Ishikawa (cell line): ENCODE results near the gene TBC1D23.

Experiments used
- CEBPB ChIP-seq: IDR thresholded peaks from 2 replicates; pipeline ENCODE4 v1.6.1; 2012
- CREB1 ChIP-seq: IDR thresholded peaks from 2 replicates; pipeline ENCODE4 v1.6.1; 2012; ENCODE audit warnings: low read depth
- EGR1 ChIP-seq: IDR thresholded peaks from 2 replicates; pipeline ENCODE4 v1.6.1; 2012
- EP300 ChIP-seq: IDR thresholded peaks from 2 replicates; pipeline ENCODE4 v1.6.1; 2012; ENCODE audit warnings: borderline replicate concordance
- FOXM1 ChIP-seq: IDR thresholded peaks from 2 replicates; pipeline ENCODE4 v1.6.1; 2012; ENCODE audit warnings: low read depth, borderline replicate concordance
- NFIC ChIP-seq: IDR thresholded peaks from 2 replicates; pipeline ENCODE4 v1.6.1; 2012
- RAD21 ChIP-seq: IDR thresholded peaks from 2 replicates; pipeline ENCODE4 v1.6.1; 2012; ENCODE audit warnings: low read depth
- TAF1 ChIP-seq: IDR thresholded peaks from 2 replicates; pipeline ENCODE4 v1.6.1; 2012; ENCODE audit warnings: low read depth, mild to moderate bottlenecking
- TCF12 ChIP-seq: IDR thresholded peaks from 2 replicates; pipeline ENCODE4 v1.6.1; 2012; ENCODE audit warnings: low read depth
- TEAD4 ChIP-seq: IDR thresholded peaks from 2 replicates; pipeline ENCODE4 v1.6.1; 2012
- YY1 ChIP-seq: IDR thresholded peaks from 2 replicates; pipeline ENCODE4 v1.6.1; 2012; ENCODE audit warnings: low read depth
- ZBTB7A ChIP-seq: IDR thresholded peaks from 2 replicates; pipeline ENCODE4 v1.6.1; 2012; ENCODE audit warnings: low read depth
- TF ChIP-seq, protein P1 (sequence below): IDR thresholded peaks from 2 replicates; pipeline ENCODE4 v1.6.1; 2012; ENCODE audit warnings: low read depth, mild to moderate bottlenecking
- TF ChIP-seq, protein P2 (sequence below): IDR thresholded peaks from 2 replicates; pipeline ENCODE4 v1.6.1; 2012
- TF ChIP-seq, protein P3 (sequence below): IDR thresholded peaks from 2 replicates; pipeline ENCODE4 v1.6.1; 2012

TBC1D23 gene

DNA sequence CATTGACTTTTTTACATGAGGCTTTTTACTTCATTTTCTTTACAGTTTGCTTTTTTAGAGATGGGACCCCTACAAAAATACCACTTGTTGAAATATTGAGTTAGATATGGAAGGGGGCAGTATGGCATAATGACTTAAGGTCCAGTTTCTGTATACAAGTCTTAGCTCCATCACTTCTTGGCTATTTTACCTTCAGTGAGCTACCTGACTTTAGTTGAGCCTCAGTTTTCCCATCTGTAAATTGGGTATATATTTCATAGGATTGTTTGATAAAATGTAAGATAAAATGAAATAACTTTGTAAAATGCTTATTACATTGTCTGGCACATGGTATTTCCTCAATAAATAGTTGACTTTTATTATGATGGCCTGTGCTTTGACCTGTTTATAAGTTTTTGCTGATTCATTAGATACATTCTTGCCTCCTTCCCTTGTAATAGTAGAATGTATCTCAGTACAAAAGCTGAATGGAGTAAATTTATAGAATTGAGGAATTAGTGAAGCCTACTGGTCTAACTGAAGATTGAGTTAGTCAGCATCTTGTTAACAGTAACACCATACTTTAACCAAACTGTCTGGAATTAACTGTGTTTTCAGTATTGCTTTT, 27.6 kb downstream of the TBC1D23 start:
- TF ChIP-seq NFIC (no peak), ZBTB7A (no peak), CEBPB (no peak), EP300 (no peak), TEAD4 (no peak), TAF1 (no peak), CREB1 (no peak), RAD21 (no peak), YY1 (no peak), TCF12 (no peak), EGR1 (no peak), FOXM1 (no peak)
- TF ChIP-seq, protein P1, sequence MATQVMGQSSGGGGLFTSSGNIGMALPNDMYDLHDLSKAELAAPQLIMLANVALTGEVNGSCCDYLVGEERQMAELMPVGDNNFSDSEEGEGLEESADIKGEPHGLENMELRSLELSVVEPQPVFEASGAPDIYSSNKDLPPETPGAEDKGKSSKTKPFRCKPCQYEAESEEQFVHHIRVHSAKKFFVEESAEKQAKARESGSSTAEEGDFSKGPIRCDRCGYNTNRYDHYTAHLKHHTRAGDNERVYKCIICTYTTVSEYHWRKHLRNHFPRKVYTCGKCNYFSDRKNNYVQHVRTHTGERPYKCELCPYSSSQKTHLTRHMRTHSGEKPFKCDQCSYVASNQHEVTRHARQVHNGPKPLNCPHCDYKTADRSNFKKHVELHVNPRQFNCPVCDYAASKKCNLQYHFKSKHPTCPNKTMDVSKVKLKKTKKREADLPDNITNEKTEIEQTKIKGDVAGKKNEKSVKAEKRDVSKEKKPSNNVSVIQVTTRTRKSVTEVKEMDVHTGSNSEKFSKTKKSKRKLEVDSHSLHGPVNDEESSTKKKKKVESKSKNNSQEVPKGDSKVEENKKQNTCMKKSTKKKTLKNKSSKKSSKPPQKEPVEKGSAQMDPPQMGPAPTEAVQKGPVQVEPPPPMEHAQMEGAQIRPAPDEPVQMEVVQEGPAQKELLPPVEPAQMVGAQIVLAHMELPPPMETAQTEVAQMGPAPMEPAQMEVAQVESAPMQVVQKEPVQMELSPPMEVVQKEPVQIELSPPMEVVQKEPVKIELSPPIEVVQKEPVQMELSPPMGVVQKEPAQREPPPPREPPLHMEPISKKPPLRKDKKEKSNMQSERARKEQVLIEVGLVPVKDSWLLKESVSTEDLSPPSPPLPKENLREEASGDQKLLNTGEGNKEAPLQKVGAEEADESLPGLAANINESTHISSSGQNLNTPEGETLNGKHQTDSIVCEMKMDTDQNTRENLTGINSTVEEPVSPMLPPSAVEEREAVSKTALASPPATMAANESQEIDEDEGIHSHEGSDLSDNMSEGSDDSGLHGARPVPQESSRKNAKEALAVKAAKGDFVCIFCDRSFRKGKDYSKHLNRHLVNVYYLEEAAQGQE: no peak
- TF ChIP-seq, protein P2, sequence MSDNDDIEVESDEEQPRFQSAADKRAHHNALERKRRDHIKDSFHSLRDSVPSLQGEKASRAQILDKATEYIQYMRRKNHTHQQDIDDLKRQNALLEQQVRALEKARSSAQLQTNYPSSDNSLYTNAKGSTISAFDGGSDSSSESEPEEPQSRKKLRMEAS: no peak
- TF ChIP-seq, protein P3, sequence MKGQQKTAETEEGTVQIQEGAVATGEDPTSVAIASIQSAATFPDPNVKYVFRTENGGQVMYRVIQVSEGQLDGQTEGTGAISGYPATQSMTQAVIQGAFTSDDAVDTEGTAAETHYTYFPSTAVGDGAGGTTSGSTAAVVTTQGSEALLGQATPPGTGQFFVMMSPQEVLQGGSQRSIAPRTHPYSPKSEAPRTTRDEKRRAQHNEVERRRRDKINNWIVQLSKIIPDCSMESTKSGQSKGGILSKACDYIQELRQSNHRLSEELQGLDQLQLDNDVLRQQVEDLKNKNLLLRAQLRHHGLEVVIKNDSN: no peak

DNA sequence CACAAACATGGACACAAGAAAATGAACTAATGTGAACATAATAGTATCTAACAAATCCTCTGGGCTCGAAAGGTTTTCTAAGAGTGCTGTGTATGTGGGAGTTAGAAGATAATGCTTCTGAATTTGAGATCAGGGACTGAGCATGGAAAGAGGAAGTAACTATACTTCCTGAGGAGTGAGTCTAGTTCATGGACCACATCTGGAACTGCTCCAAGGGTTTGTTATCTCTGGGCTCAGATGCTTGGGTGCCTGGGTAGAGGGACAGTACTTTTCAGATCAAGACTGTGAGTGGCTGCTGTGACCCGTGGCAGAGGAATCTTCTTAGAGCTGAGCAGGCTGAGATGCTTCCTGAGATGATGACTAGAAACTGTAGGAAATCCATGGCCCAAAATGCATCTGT, 28.5 kb downstream of the TBC1D23 start:
- TF ChIP-seq, protein P3: no peak
- TF ChIP-seq CREB1 (no peak), RAD21 (no peak), TAF1 (no peak), EP300 (no peak), CEBPB (no peak), TCF12 (no peak), FOXM1 (no peak), ZBTB7A (no peak), TEAD4 (no peak), YY1 (no peak), EGR1 (no peak), NFIC (no peak)
- TF ChIP-seq, protein P2: no peak
- TF ChIP-seq, protein P1: no peak

DNA sequence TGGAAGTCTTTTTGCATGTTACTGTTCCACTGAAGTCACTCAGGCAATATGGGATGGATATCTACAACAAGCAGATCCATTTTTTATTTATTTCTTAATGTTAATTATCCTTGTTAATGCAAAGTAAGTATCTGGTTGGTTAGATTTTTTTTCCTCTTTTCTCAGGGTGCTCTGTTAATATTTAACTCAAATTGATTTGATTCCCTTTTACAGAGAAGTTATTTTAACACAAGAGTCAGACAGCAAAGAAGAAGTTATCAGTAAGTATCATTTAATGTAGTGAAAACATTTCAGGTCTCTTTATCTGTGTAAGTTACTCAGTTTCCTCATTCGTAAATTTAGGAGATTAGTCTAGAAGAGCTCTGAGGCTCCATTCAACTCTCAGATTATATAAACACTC, 34.3 kb downstream of the TBC1D23 start:
- TF ChIP-seq CREB1: no peak
- TF ChIP-seq ZBTB7A: no peak
- no peak for TF ChIP-seq CEBPB
- no peak for TF ChIP-seq NFIC
- TF ChIP-seq EGR1: no peak
- TF ChIP-seq EP300: no peak
- TF ChIP-seq, protein P1: no peak
- no peak for TF ChIP-seq TEAD4
- no peak for TF ChIP-seq TCF12
- TF ChIP-seq TAF1: no peak
- TF ChIP-seq FOXM1: no peak
- TF ChIP-seq RAD21: no peak
- TF ChIP-seq YY1: no peak
- TF ChIP-seq, protein P3: no peak
- TF ChIP-seq, protein P2: no peak

GRCh38 chr3:100297784-100298183, 37.0 kb downstream of the TBC1D23 start:
- TF ChIP-seq EP300 (no peak), EGR1 (no peak), FOXM1 (no peak), YY1 (no peak), NFIC (no peak), TEAD4 (no peak), TCF12 (no peak), TAF1 (no peak), CEBPB (no peak), RAD21 (no peak)
- TF ChIP-seq, protein P1: no peak
